Measurements from ENCODE around the gene SHCBP1L.

DNA sequence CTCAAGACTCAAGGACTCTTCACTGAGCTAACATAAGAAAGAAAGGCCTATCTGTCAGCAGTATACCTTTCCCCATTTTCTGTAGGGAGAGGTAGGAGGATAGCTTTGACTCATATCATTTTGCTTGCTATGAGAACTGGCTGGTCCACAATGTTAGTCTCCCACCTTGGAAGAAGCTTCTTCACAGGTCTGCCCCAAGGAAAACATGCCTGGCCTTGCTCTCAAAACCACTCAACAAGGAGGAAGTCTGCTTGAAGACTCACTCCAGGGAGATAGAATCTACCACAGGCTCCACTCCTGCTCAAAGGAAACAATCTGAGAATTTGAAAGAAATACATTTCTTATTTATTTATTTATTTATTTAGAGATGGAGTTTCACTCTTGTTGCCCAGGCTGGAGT is 40.8 kb upstream of the SHCBP1L start:
- TF ChIP-seq POLR2AphosphoS5 (IDR thresholded peaks at IDR 0.05): no peak
- TF ChIP-seq, protein P1, sequence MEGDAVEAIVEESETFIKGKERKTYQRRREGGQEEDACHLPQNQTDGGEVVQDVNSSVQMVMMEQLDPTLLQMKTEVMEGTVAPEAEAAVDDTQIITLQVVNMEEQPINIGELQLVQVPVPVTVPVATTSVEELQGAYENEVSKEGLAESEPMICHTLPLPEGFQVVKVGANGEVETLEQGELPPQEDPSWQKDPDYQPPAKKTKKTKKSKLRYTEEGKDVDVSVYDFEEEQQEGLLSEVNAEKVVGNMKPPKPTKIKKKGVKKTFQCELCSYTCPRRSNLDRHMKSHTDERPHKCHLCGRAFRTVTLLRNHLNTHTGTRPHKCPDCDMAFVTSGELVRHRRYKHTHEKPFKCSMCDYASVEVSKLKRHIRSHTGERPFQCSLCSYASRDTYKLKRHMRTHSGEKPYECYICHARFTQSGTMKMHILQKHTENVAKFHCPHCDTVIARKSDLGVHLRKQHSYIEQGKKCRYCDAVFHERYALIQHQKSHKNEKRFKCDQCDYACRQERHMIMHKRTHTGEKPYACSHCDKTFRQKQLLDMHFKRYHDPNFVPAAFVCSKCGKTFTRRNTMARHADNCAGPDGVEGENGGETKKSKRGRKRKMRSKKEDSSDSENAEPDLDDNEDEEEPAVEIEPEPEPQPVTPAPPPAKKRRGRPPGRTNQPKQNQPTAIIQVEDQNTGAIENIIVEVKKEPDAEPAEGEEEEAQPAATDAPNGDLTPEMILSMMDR (IDR thresholded peaks at IDR 0.05 in 8 of 11, conservative IDR thresholded peaks at IDR 0.05 in 3 of 11): no peak
